Left renal pelvis (tissue), 4 donors: ENCODE results near the gene ZNF500. TPM values are rescaled to one million over a fixed set of nuclear protein-coding genes. Genes with fewer than 3 reads are reported as not detected.
A peak's percentile ranks its signal among the peaks of the same experiment; 100 is the strongest.

Source experiments
- DNase-seq, 4 donors: peaks; one replicate each; pipeline ENCODE4 v3.0.0-alpha.2; 2013; ENCODE audit warnings: low read depth in 4 of 4, low spot score in 3 of 4
- polyA plus RNA-seq, 4 donors: library from polyadenylated mRNA; unstranded; fragments of 120-200 nt; gene quantifications; one replicate each; pipeline ENCODE4 v1.2.1, GENCODE V29; 2013; ENCODE audit not compliant: insufficient read length in 4 of 4

The ZNF500 gene
- 10 to 100 TPM; 12.7 to 21.5 (median 15.5) TPM for polyA plus RNA-seq

DNA sequence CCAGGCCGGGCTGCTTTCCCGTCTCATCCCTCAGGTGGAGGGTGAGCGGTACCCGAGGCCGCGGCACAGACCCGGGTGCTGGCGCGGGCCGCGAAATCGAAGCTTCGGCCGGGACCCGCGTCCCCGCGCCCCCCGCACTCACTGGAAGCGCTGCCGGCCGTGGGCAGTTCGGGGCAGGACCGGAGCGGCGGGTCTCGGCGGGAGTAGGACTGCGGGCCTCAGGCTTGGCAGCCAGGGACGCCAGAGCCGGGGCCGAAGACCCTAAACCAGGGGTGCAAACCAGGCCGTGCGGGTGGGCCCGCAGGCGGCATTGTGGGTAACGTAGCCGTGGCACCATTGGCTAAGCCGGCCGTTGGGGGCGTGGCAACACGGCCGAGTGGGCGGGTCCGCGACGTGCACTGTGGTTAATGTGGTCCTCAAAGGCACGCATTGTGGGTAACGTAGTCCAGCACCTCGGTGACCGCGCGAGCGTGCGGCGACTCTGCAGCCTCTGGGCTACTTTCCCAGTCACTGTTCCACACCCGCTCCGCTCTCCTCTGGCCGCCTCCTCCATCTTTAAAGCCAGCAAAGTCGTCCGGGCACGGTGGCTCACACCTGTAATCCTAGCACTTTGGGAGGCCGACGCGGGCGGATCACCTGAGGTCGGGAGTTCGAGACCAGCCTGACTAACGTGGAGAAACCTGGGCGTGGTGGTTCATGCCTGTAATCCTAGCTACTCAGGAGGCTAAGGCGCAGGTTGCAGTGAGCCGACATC, at the start of gene ZNF500:
Gene ZNF500 (minus strand): TSS at position 288 of the 754 bp plus-strand sequence. CDS start 1,184 bp downstream, outside the sequence.
- DNase-seq = peak; percentile 86 to 90 (median 88)

DNA sequence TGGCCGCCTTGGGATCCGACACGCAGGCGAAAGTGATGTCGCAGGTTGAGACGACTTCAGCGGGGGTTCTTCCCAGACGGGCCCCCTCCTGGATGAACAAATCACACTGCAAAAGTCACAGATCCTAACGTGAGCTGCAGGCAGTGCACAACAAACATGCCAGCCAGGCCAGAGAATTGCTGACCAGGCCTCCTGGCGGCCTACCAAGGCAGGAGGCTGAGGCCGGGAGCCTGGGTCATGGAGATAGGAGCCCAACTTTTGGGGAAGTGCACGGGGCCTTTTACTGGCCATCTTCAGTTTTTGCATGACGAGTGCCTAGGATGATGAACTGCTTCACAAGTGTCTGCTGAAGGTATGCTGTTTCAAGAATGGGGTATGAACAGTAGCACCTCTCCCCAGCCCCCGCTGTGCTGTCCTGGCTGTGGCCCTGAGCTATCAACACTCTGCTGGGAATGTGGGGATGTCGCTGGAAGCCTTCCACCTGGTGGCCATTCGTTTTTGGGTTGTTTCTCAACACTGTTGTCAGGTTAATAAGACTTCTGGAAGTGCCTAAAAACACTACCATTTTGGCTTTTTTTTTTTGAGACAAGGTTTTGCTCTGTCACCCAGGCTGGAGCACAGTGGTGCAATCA, 47.7 kb upstream of the ZNF500 start:
- no peak for DNase-seq

DNA sequence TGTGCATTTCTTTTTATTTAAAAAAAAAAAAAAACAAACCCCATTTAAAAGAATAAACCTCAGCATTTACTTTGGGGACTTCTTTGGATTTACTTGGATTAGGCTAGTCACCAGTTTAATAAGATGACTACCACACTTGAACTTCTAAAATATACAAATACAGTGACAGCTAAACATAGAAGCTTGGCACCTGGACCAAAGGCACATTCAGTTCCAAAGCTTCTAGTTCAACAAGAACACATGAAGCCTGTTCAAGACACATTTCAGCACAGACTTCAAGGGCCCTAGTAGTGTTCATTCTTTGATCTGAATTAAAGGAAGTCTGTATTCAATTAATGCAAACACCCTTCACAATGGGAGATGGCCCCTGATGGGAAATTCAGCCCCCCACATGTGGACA, 47.1 kb upstream of the ZNF500 start:
- no peak for DNase-seq

DNA sequence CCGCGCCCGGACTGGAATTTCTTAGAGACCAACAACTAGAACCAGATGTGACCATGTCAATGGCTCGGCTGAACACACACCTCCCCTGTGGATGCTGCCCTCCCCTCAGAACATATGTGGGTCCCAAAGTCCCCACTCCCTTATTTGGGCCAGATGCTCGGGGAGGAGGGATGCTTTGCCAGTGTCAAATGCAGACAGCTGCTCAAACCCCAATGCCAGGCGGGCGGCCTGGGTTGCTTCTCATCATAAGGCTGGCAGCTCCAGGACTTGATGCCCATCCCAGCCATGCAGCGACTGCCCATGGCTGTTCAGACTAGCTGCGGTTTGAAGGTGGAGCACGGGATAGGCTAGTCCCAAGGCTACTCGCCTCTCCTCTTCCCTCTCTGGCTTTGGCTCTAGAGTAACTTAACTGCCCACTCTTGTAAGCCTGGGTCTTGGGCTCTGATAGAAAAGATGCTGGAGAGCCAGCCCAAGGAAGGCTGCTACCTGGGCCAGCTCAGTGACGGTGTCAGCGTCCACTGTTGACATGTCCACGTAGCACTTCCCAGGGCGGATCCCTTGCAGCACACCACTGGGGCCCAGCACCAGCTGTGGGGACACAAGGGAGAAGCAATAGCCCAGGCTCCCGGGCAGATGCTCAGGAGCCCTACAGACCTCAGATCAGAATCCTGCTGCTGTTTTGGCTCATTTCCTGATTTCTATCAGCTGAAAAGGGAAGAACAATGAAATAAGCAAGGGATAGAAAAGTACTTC, 46.5 kb upstream of the ZNF500 start:
- no peak for DNase-seq

DNA sequence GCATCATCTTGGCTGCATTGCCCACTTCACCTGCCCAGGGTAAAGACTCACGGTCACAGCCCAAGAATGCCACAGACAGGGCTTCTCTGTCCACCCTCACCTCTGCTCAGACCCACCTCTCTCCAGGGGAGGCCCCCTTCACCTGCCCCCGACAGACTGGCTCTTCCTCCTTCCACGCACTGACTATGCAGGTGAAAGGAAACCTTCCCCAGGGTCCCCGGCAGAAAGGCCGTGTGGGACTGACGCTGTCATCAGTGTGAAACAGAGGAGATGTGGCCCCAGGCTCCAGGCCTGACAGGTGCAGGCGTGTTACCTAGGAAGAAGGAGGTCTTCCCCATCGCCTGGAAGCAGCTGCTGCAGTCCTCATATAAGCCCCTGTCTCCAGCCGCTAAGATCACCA, 44.8 kb upstream of the ZNF500 start:
- DNase-seq = no peak

DNA sequence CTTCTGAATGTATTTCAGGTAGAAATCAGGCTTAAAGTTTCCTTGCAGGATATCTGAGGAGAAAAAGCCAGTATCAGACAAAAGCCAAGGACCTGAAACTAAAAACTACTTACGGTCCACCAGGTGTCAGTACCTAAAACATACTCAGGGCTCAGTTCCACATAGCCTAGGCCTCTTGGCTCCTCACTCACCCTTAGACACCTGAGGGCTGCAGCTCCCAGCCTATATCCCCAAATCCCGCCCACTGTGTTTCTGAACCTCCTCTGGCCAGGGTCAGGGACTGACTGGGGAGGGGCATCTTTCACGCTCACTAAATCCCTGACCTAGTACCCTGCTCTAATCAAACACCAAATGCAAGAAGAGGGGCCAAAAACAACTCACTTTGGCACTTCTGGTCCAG, 44.3 kb upstream of the ZNF500 start:
- DNase-seq = no peak

DNA sequence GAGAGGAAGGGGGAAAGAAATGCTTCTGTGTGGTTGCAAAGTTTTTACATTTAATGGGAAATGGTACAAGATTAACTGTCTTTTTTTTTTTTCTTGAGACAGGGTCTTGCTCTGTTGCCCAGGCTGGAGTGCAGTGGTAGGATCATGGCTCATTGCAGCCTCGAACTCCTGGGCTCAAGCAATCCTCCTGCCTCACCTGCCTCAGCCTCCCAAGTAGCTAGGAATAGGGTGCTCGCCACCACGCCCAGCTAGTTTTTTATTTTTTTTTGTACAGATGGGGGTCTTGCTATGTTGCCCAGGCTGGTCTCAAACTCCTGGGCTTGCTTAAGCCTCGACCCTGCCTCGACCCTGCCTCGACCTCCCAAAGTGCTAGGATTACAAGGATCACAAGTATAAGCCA, 39.3 kb upstream of the ZNF500 start:
- DNase-seq = no peak

DNA sequence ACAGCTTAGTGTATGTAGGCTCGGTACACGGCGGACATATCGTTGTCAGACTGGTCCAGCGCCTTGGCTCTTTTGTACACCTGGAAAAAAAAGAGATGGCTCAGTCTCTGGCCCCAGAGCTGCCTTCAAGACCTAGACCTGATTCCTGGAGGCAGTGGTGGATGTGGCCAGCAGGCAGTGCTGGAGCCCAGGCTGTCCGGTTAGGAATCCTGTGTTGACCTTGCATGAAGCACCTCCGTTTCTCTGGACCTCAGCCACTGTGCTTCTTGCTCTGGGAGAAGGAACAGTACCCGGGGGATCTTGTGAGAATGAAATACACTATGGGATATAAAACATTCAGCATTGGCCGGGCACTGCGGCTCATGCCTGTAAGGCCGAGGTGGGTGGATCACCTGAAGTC, 38.3 kb upstream of the ZNF500 start:
- DNase-seq = no peak

DNA sequence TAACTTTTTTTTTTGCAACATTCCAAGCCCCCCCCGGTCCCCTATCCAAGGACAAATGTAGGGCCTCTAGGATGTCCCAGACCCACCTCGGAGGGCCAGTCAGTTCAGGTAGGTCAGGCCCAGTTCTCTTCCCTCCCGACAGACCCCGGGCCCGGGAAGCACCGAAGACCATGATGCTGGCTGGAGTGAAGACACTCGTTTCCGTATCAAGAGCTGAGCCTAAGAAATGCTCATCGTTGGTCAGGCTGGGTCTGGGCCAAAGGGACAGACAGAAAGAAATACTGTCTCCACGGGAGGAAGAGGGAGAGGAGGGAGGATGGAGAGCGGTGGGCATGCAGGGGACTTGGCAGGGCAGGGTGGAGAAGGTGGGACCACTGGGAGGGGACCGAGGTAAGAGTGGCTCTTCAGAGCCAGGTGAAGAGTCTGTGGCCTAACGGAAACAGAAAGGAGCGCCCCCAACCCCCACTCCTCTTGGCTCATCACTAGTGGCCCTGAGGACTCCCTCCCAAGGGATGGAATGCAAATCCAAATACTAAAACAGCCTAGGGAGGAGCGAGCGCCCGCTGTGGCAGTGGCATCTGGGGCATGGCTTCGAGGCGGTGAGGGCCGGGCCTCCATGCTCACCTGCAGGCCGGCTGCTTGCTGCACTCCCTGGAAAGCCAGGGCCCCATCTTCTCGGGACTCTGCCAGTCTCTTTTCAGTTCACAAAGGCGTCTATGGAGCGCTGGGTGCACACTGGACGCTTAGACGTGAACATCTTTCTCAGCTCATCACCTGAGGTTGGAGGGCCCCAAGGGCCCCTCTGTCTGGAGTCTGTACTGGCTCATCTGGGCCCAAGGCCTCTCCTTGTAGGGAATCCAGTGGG, 37.2 kb upstream of the ZNF500 start:
- no peak for DNase-seq

DNA sequence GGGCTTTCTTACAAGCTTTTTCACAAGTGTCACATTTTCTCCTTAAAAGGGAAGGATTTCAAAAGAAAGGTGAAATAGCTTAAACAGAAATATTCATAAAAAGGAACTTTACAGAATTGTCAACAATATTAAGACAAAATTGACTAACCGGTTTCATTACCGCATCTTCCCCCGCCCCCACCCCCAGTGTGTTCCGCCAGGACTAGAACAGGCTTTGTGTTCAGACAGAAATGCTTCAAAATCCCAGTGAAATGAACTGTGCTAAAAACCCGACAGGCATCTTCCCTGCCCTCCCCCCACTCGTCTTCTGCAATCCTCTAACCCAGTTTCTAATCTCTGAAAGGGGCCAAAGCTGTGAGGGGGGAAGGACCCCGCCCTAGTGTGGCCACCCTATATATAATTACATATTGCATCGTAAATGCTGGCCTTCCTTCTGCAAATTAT, 36.5 kb upstream of the ZNF500 start:
- no peak for DNase-seq

DNA sequence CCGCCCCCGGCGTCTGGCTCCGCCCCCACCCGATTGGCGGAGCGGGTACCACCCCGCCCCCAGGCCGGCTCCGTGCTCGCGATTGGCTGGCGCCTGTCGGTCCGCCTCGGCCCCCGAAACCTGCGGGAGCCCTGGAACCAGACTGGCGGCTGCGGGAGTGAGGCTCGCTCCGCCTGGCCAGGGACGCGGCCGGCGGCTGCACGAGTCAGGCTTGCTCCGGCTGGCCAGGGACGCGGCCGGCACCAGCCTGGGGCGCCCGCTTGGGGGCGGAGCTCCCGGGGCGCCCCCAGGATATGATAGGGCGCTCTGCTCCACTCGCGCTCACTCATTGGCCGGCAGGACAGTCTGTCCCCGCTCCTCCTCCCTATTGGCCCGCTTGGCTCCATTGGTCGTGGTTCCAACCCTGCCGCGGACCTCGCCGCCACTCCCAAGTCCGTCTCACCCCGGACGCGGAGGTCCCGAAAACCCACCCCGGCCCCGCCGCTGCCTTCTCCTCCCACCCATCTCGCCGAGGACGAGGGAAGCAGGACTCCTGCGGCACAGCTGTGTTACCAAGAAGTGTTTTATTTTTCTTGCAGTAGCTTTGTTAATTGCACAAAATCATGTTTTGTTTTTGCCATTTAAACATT, 35.8 kb upstream of the ZNF500 start:
- peak; percentile 70 to 84 (median 82) for DNase-seq

DNA sequence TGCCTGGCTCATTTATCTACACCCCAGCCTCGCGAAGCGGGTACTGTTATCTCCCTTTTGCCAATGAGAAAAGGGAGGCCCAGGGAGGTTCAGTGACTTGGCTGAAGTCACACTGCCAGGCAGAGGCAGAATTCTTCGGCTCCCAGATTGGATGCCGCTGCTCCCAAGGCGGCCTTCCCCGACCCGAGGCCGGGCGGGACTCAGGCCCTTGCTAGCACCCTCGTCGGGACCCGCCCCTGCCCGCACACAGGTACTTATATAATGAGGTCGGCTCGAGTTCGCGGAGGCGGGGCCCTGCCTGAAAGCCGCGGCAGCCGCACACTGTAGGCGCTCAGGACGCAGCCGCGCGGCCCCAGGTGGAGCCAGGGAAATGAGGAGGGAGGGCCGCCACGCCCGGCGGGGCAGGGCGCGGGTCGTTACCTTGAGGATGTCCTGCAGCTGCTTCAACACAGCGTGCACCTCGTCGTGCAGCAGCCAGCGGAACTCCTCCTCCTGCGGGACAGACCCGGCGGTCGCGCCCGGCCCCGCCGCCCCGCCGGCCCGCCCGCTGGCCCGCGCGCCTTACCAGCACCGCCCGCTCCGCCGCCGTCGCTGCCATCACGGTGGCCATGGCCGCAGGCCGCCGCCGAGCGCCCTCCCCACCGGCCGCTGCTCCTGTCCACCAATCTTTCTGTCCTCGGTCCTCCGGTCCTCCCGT, 35.1 kb upstream of the ZNF500 start, which contains the start of gene ROGDI:
Gene ROGDI (minus strand): TSS at position 672 of the 697 bp plus-strand sequence. CDS start 62 bp downstream, at position 610.
- peak; percentile 52 to 67 (median 58) for DNase-seq

DNA sequence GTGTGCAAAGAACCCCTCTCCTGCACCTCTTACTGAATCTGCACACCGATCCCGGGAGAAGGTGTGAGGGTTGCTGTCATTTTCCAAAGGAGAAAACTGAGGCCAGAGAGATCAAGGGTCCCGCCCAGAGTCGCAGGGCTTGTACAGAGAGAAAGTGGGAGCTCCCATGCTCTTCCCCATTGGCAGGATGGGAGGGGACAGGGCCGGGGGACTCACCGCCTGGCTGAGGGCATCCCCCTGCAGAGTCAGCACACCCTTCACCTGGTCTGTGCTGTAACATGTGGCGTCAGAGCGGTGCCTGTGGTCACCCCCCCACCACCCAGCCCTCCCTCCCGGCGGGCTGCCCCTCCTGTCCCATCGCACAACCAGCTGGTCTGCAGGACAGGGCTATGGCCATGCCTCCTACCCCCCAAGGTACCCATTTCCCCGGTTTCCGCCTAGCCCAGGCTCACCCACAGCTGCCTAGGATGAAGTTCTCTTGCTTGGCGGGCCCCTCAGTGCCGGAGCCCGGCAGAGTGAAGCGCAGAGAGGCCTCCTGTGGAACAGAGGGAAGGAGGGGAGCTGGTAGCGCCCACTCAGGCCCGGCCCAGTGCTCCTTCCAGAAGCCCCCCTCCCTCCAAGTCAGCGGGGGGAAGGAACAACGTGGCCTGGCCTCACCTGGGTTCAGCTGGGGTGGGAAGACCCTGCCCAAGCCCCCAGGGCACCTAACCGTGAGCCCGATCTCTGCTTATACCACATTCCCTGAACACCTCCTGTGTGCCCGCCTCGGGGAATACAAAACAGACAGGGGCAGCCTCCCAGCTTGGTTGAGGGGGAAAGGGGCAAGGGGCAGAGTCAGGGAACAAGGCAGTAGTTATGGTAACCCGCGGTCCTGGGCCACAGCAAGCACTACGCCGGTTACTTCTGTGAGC, 34.3 kb upstream of the ZNF500 start:
- no peak for DNase-seq

DNA sequence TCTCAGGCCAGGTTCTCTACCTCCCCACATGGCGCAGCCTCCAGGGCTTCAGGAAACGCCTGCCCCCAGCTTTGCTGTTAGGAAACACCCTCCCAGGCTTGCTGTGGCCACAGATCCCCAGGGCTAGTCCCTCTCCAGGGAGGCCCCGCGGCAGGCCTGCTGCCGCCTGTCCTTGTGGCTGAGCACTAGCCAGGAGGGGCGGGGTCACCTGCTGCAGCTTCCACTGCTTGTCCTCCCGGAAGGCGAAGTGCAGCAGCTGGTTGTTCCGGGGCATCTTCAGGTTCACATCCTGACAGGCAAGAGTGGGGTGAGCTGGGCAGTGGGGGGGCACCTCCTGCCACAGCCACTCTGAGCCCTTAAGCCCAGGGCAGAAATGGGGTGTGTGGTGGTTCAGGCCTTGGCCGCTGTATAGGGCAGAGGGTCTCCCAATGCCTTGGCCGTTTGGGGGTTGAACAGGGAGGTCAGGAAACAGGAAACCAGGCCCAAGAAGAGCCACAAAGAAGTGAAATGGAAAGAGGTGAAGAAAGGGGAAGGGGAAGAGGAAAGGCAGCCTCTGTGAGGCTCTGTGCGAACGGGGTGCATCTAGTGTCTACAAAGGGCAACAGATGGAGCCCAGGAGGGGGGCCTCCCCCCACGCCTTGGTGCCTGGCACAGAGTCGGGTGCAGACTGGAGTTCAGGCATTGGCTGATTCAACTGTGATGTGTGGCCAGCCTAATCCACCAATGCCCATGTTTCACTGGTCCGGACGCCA, 33.5 kb upstream of the ZNF500 start:
- no peak for DNase-seq

DNA sequence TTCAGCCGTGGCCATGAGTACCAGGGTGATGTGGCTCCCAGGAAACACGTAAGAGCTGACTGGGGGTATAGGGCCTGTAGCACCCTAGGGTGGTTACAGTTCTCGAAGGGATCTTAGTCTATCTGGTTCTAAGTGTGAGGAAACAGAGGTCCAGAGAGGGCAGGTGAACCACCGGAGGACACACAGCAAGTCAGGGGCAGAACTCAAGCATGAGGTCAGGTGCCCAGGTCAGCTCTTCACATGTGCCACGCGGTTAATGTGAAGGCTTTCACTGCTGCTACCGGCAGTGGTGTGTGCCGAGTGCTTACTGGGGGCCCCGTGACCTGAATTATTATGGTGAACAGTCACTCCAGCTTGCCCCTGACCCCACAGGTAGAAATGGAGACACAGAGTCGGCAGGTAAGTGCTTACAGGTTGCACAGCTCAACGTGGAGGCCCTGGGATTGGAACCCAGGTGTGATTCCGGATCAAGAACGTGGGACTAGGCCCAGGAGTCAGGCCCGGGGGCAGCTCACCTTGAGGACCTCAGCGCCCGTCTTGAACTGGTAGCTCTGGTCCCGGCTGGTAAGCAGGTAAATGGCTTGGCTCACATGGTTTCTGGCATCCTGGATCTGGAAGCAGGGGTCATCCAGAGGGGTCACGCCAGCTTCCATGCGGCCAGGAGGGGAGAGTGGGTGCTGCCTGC, 32.4 kb upstream of the ZNF500 start:
- no peak for DNase-seq

DNA sequence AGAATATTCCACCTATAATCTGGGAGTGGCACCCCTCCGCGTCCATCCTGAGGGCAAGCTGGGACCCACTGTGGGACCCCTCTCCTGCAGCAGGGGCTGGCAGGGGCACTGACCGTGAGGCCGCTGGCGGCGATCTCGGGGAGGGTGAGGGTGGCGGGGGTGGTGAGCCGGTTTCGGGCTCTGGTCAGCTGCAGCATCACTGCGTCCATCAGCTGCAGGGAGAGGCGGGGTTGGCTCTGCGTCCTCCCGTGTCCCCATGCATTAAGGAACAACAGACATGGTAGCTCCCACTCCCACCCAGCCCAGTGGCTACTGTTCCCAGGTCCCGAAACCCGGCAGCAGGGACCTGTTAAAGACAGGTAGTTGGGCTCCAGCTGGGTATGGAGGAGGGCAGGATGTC, 31.5 kb upstream of the ZNF500 start:
- DNase-seq = no peak

DNA sequence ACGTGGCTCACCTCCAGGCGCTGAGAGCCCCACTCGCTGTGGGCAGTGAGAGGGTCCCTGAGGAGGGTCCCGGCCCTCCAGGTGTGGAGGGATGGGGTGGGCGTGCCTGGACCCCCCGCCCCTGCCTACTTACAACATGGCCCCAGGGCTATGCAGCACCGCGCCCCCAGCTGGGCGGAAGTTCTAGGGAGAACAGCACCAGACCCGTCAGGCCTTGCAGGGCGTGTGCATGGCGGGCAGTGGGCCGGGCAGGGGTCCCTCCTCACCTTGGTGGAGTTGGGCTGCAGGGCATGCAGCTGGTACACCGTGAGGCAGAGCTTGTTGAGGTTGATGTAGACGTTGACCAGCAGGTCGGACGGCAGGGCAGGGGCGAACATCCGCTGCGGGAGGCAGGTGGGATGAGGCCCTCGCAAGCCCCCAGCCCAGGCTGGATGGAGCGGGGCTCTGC, 30.9 kb upstream of the ZNF500 start:
- DNase-seq = no peak
